D721Med (cell line): ENCODE measurements around the gene UBE3B.
A peak's percentile ranks its signal among the peaks of the same experiment; 100 is the strongest.

Experiments used
- DNase-seq: peaks from one replicate; pipeline ENCODE4 v3.0.0; 2011; ENCODE audit warnings: low spot score; ENCODE audit not compliant: insufficient read length
- FAIRE-seq: peaks from 2 replicates; lab custom pipeline; 2011; peaks lifted over from hg19 to GRCh38; lab: Jason Lieb, UNC
- TF ChIP-seq, protein P1 (sequence below): IDR thresholded peaks from 2 replicates; pipeline ENCODE4 v1.5.1; 2012; ENCODE audit warnings: mild to moderate bottlenecking, control low read depth; ENCODE audit not compliant: insufficient read depth; ENCODE audit errors: missing control alignments

The UBE3B gene

DNA sequence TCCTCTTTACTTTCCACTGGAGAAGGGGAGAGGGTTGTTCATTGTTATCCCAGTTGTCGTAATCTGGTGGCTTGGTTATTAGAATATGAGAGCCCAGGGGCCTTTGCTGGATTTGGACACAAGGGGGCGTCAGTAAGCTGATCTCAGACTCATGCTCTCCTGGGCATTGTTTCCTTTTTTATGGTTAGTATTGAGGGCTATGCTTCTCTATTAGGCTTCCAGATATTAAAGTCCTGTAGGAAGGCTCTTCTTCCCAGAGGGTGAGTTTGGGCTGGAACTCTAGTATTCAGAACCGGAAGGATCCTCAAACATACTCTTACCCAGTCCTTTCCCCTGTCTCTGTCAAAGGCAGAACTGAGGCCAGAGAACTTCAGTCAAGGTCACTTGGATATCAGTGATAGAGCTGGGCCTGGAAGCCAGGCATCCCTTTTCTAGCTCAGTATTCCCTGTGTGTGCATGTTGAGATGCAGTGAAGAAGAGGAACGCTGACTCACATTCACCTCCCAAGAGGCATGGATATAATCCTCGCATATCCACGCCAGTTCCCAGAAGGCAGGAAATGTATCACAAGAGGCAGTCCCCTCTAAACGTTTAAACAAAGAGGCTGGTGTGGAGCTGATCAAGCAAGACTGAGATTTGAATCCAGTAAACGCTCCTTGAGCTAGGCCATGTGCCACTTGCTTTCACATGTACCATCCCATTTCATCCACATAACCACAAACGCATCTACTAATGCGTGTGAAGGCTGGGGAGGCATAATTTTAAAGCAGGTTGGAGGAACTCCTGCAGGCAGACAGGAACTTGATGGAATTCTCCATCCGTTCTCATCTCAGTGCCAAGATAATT lies 41.6 kb downstream of the UBE3B start:
- TF ChIP-seq, protein P1, sequence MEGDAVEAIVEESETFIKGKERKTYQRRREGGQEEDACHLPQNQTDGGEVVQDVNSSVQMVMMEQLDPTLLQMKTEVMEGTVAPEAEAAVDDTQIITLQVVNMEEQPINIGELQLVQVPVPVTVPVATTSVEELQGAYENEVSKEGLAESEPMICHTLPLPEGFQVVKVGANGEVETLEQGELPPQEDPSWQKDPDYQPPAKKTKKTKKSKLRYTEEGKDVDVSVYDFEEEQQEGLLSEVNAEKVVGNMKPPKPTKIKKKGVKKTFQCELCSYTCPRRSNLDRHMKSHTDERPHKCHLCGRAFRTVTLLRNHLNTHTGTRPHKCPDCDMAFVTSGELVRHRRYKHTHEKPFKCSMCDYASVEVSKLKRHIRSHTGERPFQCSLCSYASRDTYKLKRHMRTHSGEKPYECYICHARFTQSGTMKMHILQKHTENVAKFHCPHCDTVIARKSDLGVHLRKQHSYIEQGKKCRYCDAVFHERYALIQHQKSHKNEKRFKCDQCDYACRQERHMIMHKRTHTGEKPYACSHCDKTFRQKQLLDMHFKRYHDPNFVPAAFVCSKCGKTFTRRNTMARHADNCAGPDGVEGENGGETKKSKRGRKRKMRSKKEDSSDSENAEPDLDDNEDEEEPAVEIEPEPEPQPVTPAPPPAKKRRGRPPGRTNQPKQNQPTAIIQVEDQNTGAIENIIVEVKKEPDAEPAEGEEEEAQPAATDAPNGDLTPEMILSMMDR = peak; percentile 93
- peak; percentile 55 for DNase-seq
- FAIRE-seq = peak; percentile 93

DNA sequence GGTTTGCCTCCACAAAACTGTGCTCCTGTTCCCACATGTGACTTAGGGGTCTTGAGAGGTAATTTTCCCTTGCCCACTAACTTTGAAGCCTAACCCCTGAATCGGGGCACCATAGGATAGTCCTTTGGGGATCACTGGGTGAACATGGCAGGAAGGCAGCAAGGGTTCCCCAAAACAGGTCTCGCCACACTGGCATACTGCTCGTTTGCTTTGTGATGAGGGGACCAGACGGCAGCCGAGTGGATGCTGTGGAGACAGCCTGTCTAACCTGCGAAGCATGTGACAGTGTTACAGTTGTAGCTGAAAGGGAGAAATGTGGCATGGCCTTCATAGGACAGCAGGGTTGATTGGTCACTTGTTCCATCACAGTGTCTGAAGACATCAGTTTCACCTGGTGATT lies 42.4 kb downstream of the UBE3B start:
- DNase-seq (no peak), FAIRE-seq (no peak)
- TF ChIP-seq, protein P1 = no peak

DNA sequence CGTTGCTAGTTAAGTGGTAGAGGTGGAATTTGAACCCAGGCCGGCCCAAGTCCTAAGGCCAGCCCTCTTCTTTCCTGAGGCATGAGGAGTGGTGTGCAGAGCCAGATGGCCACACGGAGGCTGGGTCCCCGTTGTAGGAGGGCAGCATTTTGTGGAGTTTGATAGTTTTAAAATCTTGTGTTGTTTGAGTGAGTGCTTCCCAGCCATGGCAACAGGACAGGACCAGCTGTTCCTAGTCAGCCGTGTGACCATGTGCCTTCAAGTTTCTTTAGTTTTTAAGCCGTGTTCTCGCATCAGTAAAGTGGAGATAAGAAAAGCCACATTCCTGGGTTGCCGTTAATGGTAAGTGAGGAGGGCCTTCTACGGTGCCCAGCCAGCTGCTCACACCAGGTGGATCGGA lies 44.4 kb downstream of the UBE3B start:
- DNase-seq = no peak
- TF ChIP-seq, protein P1 = no peak
- FAIRE-seq = no peak

DNA sequence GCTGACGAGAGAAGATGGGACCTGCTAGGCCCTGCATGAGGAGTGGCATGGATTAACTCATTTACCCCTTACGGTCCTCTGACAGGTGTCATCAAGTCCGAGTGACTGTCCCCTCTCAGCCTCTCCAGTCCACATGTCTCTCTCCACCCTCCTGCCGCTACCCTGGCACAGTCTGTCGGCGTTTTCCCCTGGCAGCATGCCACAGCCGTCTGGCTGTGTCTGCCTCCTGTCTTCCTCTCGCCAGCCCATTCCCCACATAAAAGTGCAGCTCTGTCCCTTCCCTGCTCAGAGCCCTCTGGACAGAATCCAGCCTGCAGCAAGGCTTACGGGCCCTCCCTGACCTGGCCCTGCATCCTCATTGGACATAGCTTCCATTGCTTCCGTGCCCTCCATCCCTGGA lies 45.6 kb downstream of the UBE3B start:
- TF ChIP-seq, protein P1 = no peak
- DNase-seq = no peak
- no peak for FAIRE-seq

DNA sequence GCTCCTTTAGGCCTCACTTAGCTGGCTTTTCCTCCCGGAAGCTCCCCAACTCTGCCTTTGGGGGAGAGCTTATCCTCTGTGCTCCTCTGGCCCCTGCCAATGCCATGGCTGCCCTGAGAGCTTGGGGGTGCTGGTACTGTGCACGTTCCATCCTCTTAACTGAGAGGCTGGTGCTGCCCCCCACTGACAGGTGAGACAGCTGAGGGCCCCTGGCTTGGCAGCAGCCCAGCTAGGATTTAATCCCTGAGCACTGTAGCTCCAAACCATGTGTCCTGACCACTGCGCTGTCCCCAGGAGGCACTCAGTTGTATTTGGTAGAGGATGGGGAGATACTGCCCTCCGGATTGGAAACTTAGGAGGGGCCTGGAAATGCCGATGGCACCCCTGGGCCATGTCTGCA lies 46.1 kb downstream of the UBE3B start:
- DNase-seq (no peak), FAIRE-seq (no peak)
- TF ChIP-seq, protein P1 = peak; percentile 24

DNA sequence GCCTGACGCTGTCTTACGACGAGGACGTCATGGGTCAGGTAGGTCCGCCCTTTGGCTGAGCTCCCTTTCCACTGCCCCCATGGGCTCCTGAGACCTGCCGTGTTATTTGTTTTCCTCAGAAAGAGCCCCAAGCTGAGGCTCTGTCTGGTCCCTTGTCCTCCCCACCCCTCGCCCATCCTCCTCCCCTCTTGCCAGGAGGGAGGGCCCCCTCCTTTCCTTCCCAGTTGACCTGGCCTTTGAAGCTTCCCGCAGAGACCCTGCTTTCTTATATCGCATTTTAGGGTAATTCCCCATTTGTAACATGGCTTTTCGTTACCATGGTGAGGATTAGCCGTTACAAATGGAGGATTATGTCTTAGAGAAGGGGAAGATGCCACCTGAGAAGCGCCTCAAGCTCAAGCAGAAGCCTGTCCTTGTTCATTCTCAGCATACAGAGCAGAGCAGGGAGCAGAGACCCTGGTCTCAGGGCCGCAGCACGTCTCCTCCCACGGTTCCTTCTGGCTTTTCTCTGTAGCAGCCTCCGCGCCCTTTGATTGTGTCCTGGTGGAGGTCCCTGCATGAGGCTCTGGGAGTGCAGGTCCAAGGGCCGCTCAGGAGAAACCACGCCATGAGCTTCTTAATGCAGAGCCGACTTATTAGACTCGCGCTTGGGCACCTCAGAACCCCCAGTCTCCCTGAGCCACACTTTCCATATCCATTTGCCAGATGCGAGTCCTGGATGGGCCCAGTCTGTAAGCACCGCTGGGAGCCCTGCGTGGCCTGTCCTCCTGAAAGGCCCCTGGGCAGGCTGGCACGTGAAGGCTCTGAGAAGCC lies 47.2 kb downstream of the UBE3B start:
- FAIRE-seq (peak; percentile 70), DNase-seq (no peak)
- TF ChIP-seq, protein P1 = no peak
